GM19463 (cell line): ENCODE results near the gene SGPL1.

Experiments used
- ATAC-seq: cut with Tn5 transposase; IDR thresholded peaks from one replicate; pipeline ENCODE4 v1.9.1; 2021; ENCODE audit warnings: mild to moderate bottlenecking, moderate library complexity; ENCODE audit not compliant: unreplicated experiment

SGPL1 gene

DNA sequence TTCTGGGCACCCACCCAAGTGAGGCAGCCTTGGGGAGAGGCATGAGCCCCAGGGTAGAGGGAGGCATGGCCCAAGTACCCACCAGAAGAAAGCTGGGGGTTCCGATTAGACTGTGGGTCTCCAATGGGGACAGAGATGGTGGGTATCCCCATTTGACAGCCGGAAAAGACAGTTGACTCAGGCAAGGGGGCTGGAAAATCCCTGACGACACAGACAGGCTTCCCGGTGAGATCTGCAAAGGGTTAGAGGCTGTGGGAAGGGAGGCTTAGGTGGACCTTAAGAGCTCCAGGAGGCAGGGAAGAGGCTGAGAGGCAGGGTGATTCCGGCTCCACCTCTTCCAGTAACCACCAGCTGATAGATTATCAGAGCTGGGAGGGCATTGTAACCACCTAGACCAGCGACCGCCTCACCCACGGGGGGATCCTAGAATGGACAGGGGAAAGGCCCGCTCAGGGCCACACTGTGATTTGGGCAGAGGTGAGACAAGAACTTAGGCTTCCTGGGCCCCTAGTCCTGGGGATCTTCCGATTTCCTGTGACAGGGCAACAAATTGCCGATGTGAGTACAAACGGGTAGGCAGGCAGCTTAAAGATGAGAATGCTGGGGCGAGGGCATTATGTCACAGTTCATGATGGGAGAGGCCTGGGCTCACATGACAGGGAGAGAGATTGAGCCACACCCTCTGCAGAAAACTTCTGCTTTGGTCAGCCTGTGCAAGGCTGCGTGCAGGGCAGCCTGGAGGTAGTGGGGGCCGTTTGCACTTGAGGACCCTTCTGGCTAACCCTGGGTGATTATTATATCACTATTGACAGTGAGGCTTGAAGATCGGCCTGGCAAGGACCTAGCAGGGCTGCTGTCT lies 36.0 kb upstream of the SGPL1 start:
- no peak for ATAC-seq

- ATAC-seq: no peak
Observed at GRCh38 chr10:70780370-70780760, 35.4 kb upstream of the SGPL1 start.

GRCh38 chr10:70780772-70781171 lies 35.0 kb upstream of the SGPL1 start:
- ATAC-seq: no peak

GRCh38 chr10:70781461-70782051 lies 34.2 kb upstream of the SGPL1 start:
- ATAC-seq: no peak

DNA sequence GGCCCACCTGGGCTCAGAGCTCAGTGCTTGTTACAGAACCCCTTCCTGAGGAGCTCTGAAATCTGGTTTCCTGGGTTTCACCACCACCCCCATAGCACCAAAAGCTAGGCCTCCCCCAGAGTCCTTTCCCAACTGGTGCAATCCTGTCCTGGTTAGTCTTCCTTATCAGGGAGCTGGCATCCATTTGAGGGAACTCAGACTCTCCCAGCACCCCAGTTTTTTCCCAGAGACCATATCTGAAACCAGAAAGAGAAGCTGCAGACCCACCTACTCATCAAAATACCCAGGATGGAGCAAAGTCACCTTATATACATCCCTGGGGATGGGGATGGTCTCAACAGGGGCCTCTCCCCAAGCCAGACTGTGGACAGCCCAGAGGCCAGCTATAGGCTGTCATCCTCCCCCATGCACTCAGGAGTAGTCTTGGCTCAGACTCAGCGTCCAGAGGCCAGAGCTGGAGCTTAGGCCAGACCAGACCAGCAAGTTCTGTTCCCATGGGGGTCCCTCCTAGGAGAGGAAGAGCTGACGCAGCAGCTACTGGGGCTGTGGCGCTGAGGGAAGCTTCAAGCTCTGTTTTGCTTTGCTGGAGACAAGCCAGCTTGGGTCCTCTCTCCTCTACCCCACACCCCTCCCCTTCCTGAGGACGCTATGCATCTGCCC lies 33.5 kb upstream of the SGPL1 start:
- ATAC-seq: no peak

DNA sequence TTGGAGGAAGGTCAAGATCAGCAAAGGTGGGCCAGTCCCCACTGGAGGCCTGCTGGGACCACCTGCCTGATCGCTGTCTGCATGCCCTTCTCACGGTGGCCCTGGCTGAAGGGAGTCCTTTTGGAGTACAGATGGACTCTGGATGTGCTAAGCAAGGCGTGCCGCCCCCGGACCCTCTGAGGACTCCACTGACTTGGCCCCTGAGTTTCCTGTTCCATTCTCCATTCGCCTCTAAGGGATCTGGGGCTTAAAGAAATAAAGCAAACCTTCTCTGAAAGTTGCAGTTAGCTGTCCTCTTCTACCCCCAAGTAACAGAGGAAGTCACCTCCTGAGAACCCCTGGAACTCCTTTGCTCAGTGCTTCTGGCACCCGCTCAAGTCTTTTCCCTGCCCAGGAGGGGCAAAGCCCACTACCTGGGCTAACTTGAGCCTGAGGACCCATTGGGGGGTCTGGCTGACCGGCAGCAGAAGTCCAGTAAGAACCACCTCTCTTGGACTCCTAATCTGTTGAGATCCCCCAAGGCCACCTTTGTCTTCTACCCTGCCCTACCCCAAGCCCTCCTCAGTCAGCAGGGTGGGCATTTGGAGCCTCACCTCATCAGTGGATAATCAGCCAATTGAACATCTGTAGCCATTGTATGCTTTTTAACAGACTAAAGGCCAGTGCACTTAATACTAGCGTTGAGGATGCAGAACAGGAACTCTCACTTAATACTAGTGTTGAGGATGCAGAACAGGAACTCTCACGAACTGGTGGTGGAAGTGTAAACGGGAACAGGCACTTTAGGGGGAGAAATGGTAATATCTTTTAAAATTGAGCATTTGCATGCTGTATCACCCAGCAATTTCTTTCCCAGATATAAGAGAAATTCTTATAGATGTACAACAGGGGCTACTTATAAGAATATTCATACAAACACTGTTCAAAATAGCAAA lies 32.7 kb upstream of the SGPL1 start:
- ATAC-seq: no peak

DNA sequence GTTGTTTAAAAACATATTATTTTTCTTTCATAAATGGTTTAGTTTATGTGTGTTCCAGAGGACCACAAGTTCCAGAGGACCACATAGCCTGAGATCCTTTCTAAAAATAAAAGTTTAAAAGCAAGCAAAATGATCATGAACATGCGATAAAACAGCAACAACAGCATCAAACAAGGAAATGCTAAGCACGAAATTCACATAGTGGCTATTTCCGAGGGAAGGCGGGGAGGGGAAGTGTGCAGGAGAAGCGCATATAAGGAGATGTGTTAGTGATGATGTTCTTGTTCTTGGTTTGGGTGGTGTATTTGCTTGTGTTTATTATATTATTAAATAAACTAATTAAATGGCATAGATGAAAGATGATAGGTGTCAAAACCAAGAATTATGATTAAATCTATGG lies 31.7 kb upstream of the SGPL1 start:
- ATAC-seq: no peak

- no peak for ATAC-seq
Observed at GRCh38 chr10:70784471-70784870, 31.3 kb upstream of the SGPL1 start.

DNA sequence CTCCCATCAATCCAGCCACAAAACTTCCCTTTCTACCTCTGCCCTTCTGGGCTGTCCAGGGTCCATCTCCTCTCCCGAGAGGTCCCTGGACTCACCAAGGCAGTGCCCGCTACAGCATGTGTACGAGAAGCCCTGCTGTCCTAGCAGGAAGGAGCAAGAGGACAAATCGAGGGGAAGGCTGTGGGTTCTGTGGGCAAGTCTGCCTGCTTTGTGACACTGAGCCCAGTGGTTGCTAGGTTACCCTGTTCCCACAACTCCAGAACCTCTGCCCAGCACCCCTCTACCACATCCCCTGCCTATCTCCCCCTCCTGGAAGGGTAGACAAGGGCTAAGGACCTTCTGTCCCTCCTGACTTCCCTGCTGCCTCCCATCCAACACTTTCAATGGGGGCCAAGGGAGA lies 30.6 kb upstream of the SGPL1 start, which contains the start of gene TBATA:
Gene TBATA (minus strand): TSS at position 188 of the 400 bp plus-strand sequence. CDS start 1,998 bp downstream, outside the sequence.
- ATAC-seq: no peak

- ATAC-seq: no peak
Observed at GRCh38 chr10:70786799-70787415, 28.8 kb upstream of the SGPL1 start.

DNA sequence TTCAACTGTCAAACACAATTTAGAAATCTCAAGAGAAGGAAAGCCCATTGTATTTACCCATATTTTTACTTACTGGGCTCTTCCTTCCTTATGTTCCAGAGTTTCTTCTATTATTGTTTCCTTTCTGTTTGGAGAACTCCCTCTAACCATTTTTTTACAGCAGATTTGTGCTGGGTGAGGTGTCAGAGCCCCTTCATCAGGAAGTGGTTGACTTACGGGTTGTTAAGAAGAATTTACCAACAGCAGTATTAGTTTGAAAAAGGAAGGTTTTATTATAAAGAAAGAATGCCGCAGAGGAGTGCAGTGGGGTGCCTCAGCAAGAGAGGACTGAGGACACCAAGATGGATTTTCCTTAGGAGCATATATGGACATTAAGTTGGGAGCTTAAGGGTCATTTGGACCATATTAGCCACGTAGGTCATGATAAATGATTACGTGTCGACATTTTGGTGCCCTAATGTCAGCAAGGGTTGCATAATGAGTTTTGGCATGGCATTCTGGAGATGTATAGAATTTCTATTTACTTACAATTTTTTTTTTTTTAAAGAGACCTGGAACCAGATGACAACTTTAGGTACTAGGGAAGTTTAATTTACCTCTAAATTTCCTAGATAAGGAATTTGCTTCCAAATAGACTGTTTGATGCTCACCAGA lies 24.2 kb upstream of the SGPL1 start:
- no peak for ATAC-seq

GRCh38 chr10:70795613-70796012 lies 20.1 kb upstream of the SGPL1 start:
- no peak for ATAC-seq

- ATAC-seq: no peak
Observed at GRCh38 chr10:70797840-70798239, 17.9 kb upstream of the SGPL1 start.

DNA sequence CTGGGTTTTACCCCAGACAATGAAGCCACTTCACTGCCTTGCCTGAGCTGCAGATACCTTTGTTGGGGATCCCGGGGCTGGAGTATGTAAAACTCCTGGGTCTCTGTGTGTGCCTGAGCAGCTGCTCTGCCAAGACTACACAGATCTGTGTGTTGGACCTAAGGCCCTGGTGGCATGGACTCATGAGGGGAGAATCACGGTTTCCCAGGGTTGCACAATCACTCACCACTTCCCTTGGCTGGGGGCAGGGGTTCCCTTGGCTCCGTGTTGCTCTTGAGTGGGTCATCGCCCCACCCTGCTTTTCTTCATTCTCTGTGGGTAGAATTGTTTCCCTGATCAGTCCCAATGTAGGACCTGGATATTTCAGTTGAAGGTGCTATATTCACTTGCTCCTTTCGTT lies 16.6 kb upstream of the SGPL1 start:
- ATAC-seq: no peak

DNA sequence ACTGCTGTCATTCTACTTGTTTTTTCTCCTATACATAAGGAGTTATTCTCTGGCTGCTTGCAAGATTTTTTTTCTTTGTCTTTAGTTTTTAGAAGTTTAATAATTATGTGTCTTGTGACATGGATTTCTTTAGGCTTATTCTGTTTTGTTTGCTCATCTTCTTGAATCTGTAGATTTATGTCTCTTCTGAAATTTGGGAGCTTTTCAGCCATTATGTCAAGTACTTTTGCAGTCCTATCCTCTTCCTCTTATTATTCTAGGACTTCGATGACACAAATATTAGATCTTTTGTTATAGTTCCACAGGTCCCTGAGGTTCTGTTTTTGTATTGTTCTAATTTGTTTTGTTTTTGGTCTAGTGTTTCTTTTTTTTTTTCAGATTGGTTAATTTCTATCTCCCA lies 13.9 kb upstream of the SGPL1 start:
- ATAC-seq: no peak

GRCh38 chr10:70803775-70804420 lies 11.8 kb upstream of the SGPL1 start:
- ATAC-seq: no peak

- ATAC-seq: no peak
Observed at GRCh38 chr10:70804421-70804808, 11.3 kb upstream of the SGPL1 start.

GRCh38 chr10:70805619-70806215 lies 10.0 kb upstream of the SGPL1 start:
- no peak for ATAC-seq

DNA sequence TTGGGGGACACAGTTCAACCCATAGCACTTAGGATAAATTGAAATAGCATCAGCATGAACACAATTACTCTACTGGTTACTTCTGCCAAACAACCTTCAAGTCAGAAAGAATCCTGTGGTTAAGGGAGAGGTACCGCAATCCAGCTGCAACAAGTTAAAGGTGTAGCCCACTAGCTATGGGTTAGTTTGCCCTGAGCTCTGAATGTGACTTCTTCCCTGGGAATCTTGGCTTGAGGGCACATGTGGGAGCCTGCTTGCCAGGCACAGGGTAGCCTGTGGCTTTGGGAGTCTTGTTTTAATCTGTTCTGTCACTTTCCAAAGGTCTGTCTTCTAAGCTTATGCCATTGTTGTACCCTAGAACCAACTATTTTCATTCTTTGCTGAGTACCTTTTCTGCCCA lies 8.9 kb upstream of the SGPL1 start:
- ATAC-seq: no peak
